H9 (cell line): ENCODE data around the gene OR5M8. TPM values are rescaled to one million over a fixed set of nuclear protein-coding genes. Genes with fewer than 3 reads are reported as not detected.

Source experiments
- DNase-seq: peaks from one replicate; pipeline ENCODE4 v3.0.0-alpha.2; 2017
- H2AFZ ChIP-seq: one replicate; pipeline ENCODE4 v1.6.1; 2013; ENCODE audit warnings: mild to moderate bottlenecking, low read length, control low read depth, moderate library complexity
- H2AK5ac ChIP-seq: 2 replicates; pipeline ENCODE4 v1.6.1; 2013; ENCODE audit warnings: low read length, control low read depth, mixed read lengths; ENCODE audit not compliant: insufficient read length
- H2BK120ac ChIP-seq: one replicate; pipeline ENCODE4 v1.6.1; 2013; ENCODE audit warnings: low read depth, mild to moderate bottlenecking, low read length, control low read depth, inconsistent platforms; ENCODE audit not compliant: poor library complexity, severe bottlenecking
- H2BK12ac ChIP-seq: 2 replicates; pipeline ENCODE4 v1.6.1; 2013; ENCODE audit warnings: low read length, control low read depth, mixed read lengths, low read depth; ENCODE audit not compliant: insufficient read length
- H2BK15ac ChIP-seq: 2 replicates; pipeline ENCODE4 v1.6.1; 2013; ENCODE audit warnings: low read depth, low read length, control low read depth
- H2BK20ac ChIP-seq: one replicate; pipeline ENCODE4 v1.6.1; 2013; ENCODE audit warnings: low read depth, mild to moderate bottlenecking, low read length, control low read depth, inconsistent platforms; ENCODE audit not compliant: poor library complexity, severe bottlenecking
- H2BK5ac ChIP-seq: 2 replicates; pipeline ENCODE4 v1.6.1; 2013; ENCODE audit warnings: low read length, control low read depth, mixed read lengths; ENCODE audit not compliant: insufficient read length
- H3K14ac ChIP-seq: 2 replicates; pipeline ENCODE4 v1.6.1; 2013; ENCODE audit warnings: low read length, control low read depth; ENCODE audit not compliant: insufficient read depth
- H3K18ac ChIP-seq: 2 replicates; pipeline ENCODE4 v1.6.1; 2013; ENCODE audit warnings: low read depth, mild to moderate bottlenecking, mixed read lengths, low read length, control low read depth; ENCODE audit not compliant: insufficient read length
- H3K23ac ChIP-seq: 2 replicates; pipeline ENCODE4 v1.6.1; 2013; ENCODE audit warnings: low read length, control low read depth, mixed read lengths, low read depth; ENCODE audit not compliant: insufficient read length
- H3K23me2 ChIP-seq: 2 replicates; pipeline ENCODE4 v1.6.1; 2013; ENCODE audit warnings: low read depth, mild to moderate bottlenecking, mixed read lengths, low read length, control low read depth; ENCODE audit not compliant: insufficient read length, poor library complexity, severe bottlenecking
- H3K27ac ChIP-seq: 2 replicates; pipeline ENCODE4 v1.5.1; 2013; ENCODE audit warnings: low read length, control low read depth, mixed read lengths, low read depth; ENCODE audit not compliant: insufficient read length
- H3K27me3 ChIP-seq: 2 replicates; pipeline ENCODE4 v1.6.1; 2013; ENCODE audit warnings: low read length, control low read depth, inconsistent platforms; ENCODE audit not compliant: insufficient read depth
- H3K4ac ChIP-seq: 2 replicates; pipeline ENCODE4 v1.6.1; 2013; ENCODE audit warnings: low read depth, mild to moderate bottlenecking, control low read depth, inconsistent platforms, low read length, moderate library complexity
- H3K4me1 ChIP-seq: 2 replicates; pipeline ENCODE4 v1.6.1; 2013; ENCODE audit warnings: low read length, control low read depth, inconsistent platforms; ENCODE audit not compliant: insufficient read depth
- H3K4me2 ChIP-seq: 2 replicates; pipeline ENCODE4 v1.6.1; 2013; ENCODE audit warnings: low read length, control low read depth, mixed read lengths; ENCODE audit not compliant: insufficient read length, insufficient read depth
- H3K56ac ChIP-seq: 2 replicates; pipeline ENCODE4 v1.6.1; 2013; ENCODE audit warnings: low read depth, mild to moderate bottlenecking, mixed read lengths, low read length, control low read depth; ENCODE audit not compliant: insufficient read length
- H3K79me1 ChIP-seq: 2 replicates; pipeline ENCODE4 v1.6.1; 2013; ENCODE audit warnings: low read depth, mild to moderate bottlenecking, moderate library complexity, low read length, control low read depth, inconsistent platforms; ENCODE audit not compliant: insufficient read depth, poor library complexity, severe bottlenecking
- H3K79me2 ChIP-seq: 2 replicates; pipeline ENCODE4 v1.6.1; 2013; ENCODE audit warnings: low read length, control low read depth, inconsistent platforms; ENCODE audit not compliant: insufficient read depth
- H3K9ac ChIP-seq: 2 replicates; pipeline ENCODE4 v1.6.1; 2013; ENCODE audit warnings: low read length, control low read depth, mixed read lengths; ENCODE audit not compliant: insufficient read length; ENCODE audit errors: extremely low read depth
- H3K9me3 ChIP-seq: one replicate; pipeline ENCODE4 v1.6.1; 2013; ENCODE audit warnings: low read depth, low read length, inconsistent platforms; ENCODE audit not compliant: control insufficient read depth
- H3T11ph ChIP-seq: one replicate; pipeline ENCODE4 v1.6.1; 2013; ENCODE audit warnings: mild to moderate bottlenecking, low read length, control low read depth, inconsistent platforms
- H4K20me1 ChIP-seq: one replicate; pipeline ENCODE4 v1.6.1; 2013; ENCODE audit not compliant: control insufficient read depth, insufficient read length, insufficient read depth
- H4K5ac ChIP-seq: 2 replicates; pipeline ENCODE4 v1.6.1; 2013; ENCODE audit warnings: low read depth, mild to moderate bottlenecking, mixed read lengths, low read length, control low read depth; ENCODE audit not compliant: insufficient read length
- H4K8ac ChIP-seq: replicated peaks from 2 replicates; pipeline ENCODE4 v1.6.1; 2013; ENCODE audit warnings: low read length, control low read depth, mixed read lengths, low read depth; ENCODE audit not compliant: insufficient read length
- H4K91ac ChIP-seq: 2 replicates; pipeline ENCODE4 v1.6.1; 2013; ENCODE audit warnings: low read depth, mild to moderate bottlenecking, moderate library complexity, mixed read lengths, low read length, control low read depth; ENCODE audit not compliant: insufficient read length
- H3K27ac Mint-ChIP-seq, 3 experiments: 2 replicates in 2 of 3; 3 replicates in 1 of 3; pipeline ENCODE4 v1.8.0; 2020 to 2021; ENCODE audit warnings: mixed read lengths in 3 of 3, mild to moderate bottlenecking in 1 of 3, moderate library complexity in 1 of 3
- H3K27me3 Mint-ChIP-seq: 2 replicates; pipeline ENCODE4 v1.8.0; 2021; ENCODE audit warnings: low read depth, mild to moderate bottlenecking, moderate library complexity, mixed read lengths
- H3K36me3 Mint-ChIP-seq, 3 experiments: 2 replicates in 2 of 3; 3 replicates in 1 of 3; pipeline ENCODE4 v1.8.0; 2020 to 2021; ENCODE audit warnings: low read depth in 3 of 3, mixed read lengths in 3 of 3; ENCODE audit not compliant: insufficient read depth in 1 of 3
- H3K4me1 Mint-ChIP-seq, 2 experiments: 2 replicates each; pipeline ENCODE4 v1.8.0; 2020; ENCODE audit warnings: mixed read lengths in 2 of 2
- H3K4me3 Mint-ChIP-seq, 2 experiments: 2 replicates in 1 of 2; 3 replicates in 1 of 2; pipeline ENCODE4 v1.8.0; 2020 to 2021; ENCODE audit warnings: mild to moderate bottlenecking in 2 of 2, mixed read lengths in 2 of 2, moderate library complexity in 1 of 2
- H3K9me3 Mint-ChIP-seq, 2 experiments: 2 replicates in 1 of 2; 3 replicates in 1 of 2; pipeline ENCODE4 v1.8.0; 2020; ENCODE audit warnings: mild to moderate bottlenecking in 2 of 2, mixed read lengths in 2 of 2, moderate library complexity in 1 of 2
- CTCF ChIP-seq: fragments of 200-600 bp; sonication (generic); conservative IDR thresholded peaks from 3 replicates; pipeline ENCODE4 v1.8.0; 2021; ENCODE audit warnings: antibody characterized with exemption, mild to moderate bottlenecking
- WGBS: extraction: QIAGEN DNeasy Blood & Tissue Kit; methylation state at CpG from one replicate; pipeline ENCODE4 v1.1.7; 2013; ENCODE audit warnings: missing lambda C conversion rate, low lambda C conversion rate, mixed read lengths; ENCODE audit not compliant: insufficient read length; ENCODE audit errors: extremely low coverage; 5-methylcytosine and 5-hydroxymethylcytosine counted together
- total RNA-seq: library from RNA; stranded (reverse); gene quantifications from 2 replicates; pipeline ENCODE4 v1.2.1, GENCODE V29; 2021

Gene OR5M8
- total RNA-seq, 1 experiment from 2014 or later, result not detected

GRCh38 chr11:56533054-56533740, 42.0 kb upstream of the OR5M8 start:
- Histone ChIP-seq H3K23ac (no peak overlapping the region), H3K9ac (no peak overlapping the region), H3K4me1 (no peaks in the 10 kb centered on the region), H3K79me2 (no peaks in the 10 kb centered on the region), H3K14ac (no peak overlapping the region), H3K9me3 (no peaks in the 10 kb centered on the region), H3K4me2 (no peak overlapping the region), H3K56ac (no peak overlapping the region), H2BK12ac (no peak overlapping the region), H3T11ph (no peak overlapping the region), H4K5ac (no peak overlapping the region), H2BK20ac (no peak overlapping the region), H2BK15ac (no peak overlapping the region), H4K20me1 (no peaks in the 10 kb centered on the region), H3K23me2 (no peaks in the 10 kb centered on the region), H2BK120ac (no peak overlapping the region), H4K8ac (no peak overlapping the region), H3K79me1 (no peaks in the 10 kb centered on the region), H3K27me3 (no peaks in the 10 kb centered on the region), H4K91ac (no peak overlapping the region), H2AK5ac (no peak overlapping the region), H3K4ac (no peak overlapping the region), H3K18ac (no peak overlapping the region), H2AFZ (no peak overlapping the region), H3K27ac (no peak overlapping the region), H2BK5ac (no peak overlapping the region)
- Mint-ChIP-seq H3K36me3 (0 out of 7 replicates have a peak, but pooled peaks cover 0 to 4% (median 0%) of the 10 kb centered on the region in 3 experiments), H3K27me3 (no peaks in the 10 kb centered on the region), H3K9me3 (peaks cover 4 to 9% of the 10 kb centered on the region in 2 experiments; a peak in 4 of 5 replicates), H3K27ac (no peak overlapping the region), H3K4me3 (no peak overlapping the region), H3K4me1 (no peaks in the 10 kb centered on the region)
- TF ChIP-seq CTCF, result no peak
- no CpG with 5 or more reads among the region's 3 CpGs for WGBS
- no peak for DNase-seq
